Muscle layer of duodenum (tissue), 2 donors: ENCODE results near the gene FBXW10B.
"Not testable (repeated sequence)": the region's sequence is repeated elsewhere in the genome, so short reads cannot be mapped to it uniquely, and the experiment has no call there.

Source experiments
- H3K27ac ChIP-seq: one replicate; pipeline ENCODE4 v1.7.0; 2013; ENCODE audit warnings: mild to moderate bottlenecking, low read length
- H3K27me3 ChIP-seq: one replicate; pipeline ENCODE4 v1.7.0; 2013; ENCODE audit warnings: low read depth, mild to moderate bottlenecking, control low read depth, low read length
- H3K36me3 ChIP-seq, 2 donors: one replicate each; pipeline ENCODE4 v1.7.0; 2013; ENCODE audit warnings: low read length in 2 of 2, control low read depth in 1 of 2, mild to moderate bottlenecking in 1 of 2; ENCODE audit not compliant: insufficient read depth in 2 of 2, control insufficient read depth in 1 of 2
- H3K4me1 ChIP-seq, 2 donors: one replicate each; pipeline ENCODE4 v1.7.0; 2013; ENCODE audit warnings: low read length in 2 of 2, mild to moderate bottlenecking in 2 of 2, control low read depth in 1 of 2, moderate library complexity in 1 of 2; ENCODE audit not compliant: insufficient read depth in 2 of 2, control insufficient read depth in 1 of 2
- H3K4me3 ChIP-seq, 2 donors: one replicate each; pipeline ENCODE4 v1.7.0; 2013; ENCODE audit warnings: low read length in 2 of 2, low read depth in 1 of 2, mild to moderate bottlenecking in 1 of 2
- H3K9me3 ChIP-seq, 2 donors: one replicate each; pipeline ENCODE4 v1.7.0; 2013; ENCODE audit warnings: low read length in 2 of 2, control low read depth in 1 of 2, mild to moderate bottlenecking in 1 of 2; ENCODE audit not compliant: control insufficient read depth in 1 of 2
- donor health status: healthy.

Gene FBXW10B, protein sequence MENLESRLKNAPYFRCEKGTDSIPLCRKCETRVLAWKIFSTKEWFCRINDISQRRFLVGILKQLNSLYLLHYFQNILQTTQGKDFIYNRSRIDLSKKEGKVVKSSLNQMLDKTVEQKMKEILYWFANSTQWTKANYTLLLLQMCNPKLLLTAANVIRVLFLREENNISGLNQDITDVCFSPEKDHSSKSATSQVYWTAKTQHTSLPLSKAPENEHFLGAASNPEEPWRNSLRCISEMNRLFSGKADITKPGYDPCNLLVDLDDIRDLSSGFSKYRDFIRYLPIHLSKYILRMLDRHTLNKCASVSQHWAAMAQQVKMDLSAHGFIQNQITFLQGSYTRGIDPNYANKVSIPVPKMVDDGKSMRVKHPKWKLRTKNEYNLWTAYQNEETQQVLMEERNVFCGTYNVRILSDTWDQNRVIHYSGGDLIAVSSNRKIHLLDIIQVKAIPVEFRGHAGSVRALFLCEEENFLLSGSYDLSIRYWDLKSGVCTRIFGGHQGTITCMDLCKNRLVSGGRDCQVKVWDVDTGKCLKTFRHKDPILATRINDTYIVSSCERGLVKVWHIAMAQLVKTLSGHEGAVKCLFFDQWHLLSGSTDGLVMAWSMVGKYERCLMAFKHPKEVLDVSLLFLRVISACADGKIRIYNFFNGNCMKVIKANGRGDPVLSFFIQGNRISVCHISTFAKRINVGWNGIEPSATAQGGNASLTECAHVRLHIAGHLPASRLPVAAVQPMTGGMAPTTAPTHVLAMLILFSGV

DNA sequence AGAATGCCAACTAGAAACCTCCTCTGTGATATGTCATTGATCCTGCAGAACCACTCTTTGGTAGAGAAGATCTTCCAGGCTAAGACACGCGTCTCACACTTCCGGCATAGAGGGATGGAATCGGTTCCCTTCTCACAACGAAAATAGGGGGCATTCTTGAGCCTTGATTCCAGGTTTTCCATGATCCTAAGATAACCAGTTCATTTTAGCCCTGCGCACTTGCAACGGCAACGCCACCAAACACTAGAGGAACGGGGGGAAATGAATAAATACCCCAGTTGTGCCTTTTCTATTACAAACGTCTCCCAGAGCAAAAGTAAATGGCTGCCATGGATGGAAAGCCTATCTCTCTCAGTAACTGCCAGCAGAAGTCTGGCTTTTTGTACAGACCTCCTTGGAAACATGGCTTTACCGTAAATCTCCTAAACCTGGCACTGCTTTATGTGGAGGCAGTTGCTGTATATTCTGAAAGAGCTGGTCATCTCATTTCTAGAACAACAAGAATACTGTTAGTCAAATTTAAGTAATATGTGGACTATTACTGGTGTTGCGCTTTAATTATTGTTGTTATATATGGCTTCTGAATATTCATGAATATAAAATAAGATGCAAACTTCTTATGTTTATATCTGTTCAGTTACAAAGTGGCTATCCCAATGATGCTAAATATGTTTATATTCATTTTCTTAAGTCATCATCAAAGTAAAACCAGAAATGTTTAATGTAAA, at the start of gene FBXW10B:
FBXW10B (minus strand) TSS at position 374 of the 728 bp plus-strand sequence; CDS start at position 182, 192 bp downstream.
- not testable (repeated sequence) for H3K9me3 ChIP-seq, H3K36me3 ChIP-seq, H3K4me1 ChIP-seq, H3K27me3 ChIP-seq, H3K27ac ChIP-seq
- peak within 1 kb of the TSS in 1 of 2 donors; percentile 24 for H3K4me3 ChIP-seq

DNA sequence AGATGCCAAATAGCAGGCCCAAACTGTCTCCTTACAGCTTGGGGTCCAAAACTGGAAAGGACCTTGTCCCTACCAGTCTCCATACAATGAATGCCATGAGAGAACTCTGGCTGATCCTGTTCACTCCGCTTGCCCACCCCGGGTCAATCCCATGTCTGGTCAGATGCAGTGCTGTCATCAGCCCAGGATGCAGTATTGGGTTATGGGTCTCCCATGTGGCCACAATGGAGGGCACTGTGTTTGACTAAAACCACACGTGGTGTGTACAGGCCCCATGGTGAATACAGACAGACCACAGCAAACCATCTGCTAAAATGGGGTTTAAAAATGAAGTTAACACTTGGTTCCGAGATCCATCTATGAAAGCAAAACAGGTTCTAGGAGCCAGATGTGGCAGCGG, 44.2 kb upstream of the FBXW10B start:
- no peaks in the 10 kb centered on the region for H3K27me3 ChIP-seq
- H3K9me3 ChIP-seq: no peaks in the 10 kb centered on the region
- H3K4me3 ChIP-seq: no peak overlapping the region
- no peak overlapping the region for H3K27ac ChIP-seq
- H3K4me1 ChIP-seq: no peaks in the 10 kb centered on the region
- H3K36me3 ChIP-seq: peaks cover 0 to 10% of the 10 kb centered on the region in 2 donors

DNA sequence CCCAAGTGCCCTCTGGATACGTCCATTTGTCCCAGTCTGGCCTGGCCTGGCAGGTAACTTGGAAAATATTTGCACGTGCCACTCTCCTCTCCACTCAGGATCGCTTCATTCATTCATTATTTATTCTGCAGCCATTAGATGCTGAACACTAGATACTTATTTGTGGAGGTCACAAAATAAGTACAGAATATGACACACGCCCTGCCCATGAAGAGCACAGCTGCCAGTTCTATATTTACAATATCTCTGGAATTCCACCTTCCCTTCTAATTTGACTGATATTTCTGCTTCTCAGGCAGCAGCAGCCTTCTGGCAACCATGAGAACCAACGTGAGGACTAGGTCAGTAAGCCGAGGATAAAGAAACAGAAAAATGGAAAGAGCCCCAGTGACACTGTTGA, 43.7 kb upstream of the FBXW10B start:
- H3K4me1 ChIP-seq: no peaks in the 10 kb centered on the region
- no peaks in the 10 kb centered on the region for H3K9me3 ChIP-seq
- no peak overlapping the region for H3K27ac ChIP-seq
- H3K36me3 ChIP-seq: peaks cover 0 to 10% of the 10 kb centered on the region in 2 donors
- H3K4me3 ChIP-seq: no peak overlapping the region
- H3K27me3 ChIP-seq: no peaks in the 10 kb centered on the region

DNA sequence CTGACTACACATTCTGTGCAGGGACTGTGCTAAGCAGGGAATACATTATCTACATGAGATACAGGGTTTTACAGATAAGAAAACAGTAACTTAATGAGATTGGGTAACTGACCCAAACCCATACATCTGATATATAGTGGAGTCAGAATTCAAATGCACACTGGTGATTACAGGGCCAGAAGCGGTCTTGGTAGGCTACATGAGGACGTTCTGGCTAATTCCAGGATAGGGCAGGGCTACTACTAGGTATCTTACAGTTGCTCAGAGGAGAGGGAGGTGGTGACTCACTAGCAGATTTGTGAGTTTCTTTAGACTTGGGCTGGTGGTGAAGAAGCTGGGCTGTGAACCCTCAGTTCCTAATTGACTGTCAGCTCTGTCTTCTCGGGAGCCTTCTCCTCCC, 43.2 kb upstream of the FBXW10B start:
- Histone ChIP-seq H3K36me3 (peaks cover 0 to 10% of the 10 kb centered on the region in 2 donors), H3K27ac (no peak overlapping the region), H3K27me3 (no peaks in the 10 kb centered on the region), H3K4me3 (no peak overlapping the region), H3K4me1 (no peaks in the 10 kb centered on the region), H3K9me3 (no peaks in the 10 kb centered on the region)

DNA sequence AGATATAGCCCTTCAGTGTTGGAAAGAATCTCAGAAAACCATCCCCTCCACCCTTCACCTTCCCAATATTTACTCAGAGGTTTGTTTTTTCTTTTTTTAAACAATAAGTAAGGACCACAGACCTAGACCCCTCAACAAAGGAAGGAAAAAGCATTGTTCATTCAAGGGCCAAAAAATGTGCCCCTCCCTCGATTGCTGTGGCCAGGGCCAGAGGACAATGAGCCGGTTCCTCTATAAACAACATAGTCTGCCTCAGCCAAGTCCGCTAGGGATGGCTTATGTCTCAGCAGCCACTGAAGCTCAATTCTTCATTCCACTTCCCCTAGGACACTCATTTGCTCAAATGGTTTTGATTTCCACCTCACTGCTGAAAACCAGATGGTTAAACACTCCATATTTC, 40.6 kb upstream of the FBXW10B start:
- no peaks in the 10 kb centered on the region for H3K9me3 ChIP-seq
- H3K27ac ChIP-seq: no peak overlapping the region

DNA sequence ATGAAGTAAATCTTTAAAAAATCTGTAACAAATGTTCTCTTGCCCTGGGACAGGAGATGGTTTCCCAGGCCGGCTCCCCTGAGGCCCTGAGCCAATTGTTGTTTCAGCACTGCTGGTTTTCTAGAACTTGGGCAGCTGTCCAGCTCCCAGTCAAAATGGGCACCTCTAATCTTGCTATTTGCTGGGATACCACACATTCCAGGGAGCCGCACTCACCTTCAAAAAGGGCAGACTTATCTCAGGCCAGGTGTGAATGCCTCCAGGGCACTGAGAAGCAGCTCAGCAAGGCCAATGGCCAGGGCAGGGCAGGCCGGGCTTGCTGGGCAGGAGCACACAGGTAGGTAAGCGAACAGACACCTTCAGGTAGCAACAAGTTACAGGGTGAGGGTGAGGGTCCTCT, 40.2 kb upstream of the FBXW10B start:
- H3K4me3 ChIP-seq: no peak overlapping the region
- peaks cover 0 to 6% of the 10 kb centered on the region in 2 donors for H3K36me3 ChIP-seq
- H3K4me1 ChIP-seq: no peaks in the 10 kb centered on the region

More for the DNA sequence above, 40.6 kb upstream of the FBXW10B start:
- Histone ChIP-seq H3K36me3 (peaks cover 0 to 10% of the 10 kb centered on the region in 2 donors), H3K27me3 (no peaks in the 10 kb centered on the region), H3K4me3 (no peak overlapping the region), H3K4me1 (no peaks in the 10 kb centered on the region)

DNA sequence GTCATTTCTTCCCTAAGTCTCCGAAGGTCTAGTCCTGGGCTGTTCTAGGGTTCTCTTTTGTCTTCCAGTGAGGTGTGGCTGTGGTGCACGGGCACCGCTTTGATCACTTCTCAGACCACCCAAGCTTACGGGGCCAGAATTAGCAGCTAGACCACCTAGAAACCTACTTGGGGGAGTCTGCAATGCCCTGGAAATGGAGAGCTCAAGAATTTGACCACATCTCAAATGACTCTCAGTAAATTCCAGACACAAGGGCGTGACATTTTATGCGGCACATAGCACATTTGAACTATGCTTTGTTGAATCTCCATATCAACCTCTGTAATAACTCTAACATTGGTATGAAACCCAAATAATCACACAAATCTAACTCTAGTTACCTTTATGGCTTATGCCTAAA, 39.7 kb upstream of the FBXW10B start:
- no peaks in the 10 kb centered on the region for H3K4me1 ChIP-seq
- H3K27ac ChIP-seq: no peak overlapping the region
- no peaks in the 10 kb centered on the region for H3K27me3 ChIP-seq
- peaks cover 0 to 1% of the 10 kb centered on the region in 2 donors for H3K36me3 ChIP-seq
- no peaks in the 10 kb centered on the region for H3K9me3 ChIP-seq
- H3K4me3 ChIP-seq: no peak overlapping the region

More for the DNA sequence above, 40.2 kb upstream of the FBXW10B start:
- Histone ChIP-seq H3K9me3 (no peaks in the 10 kb centered on the region), H3K27ac (no peak overlapping the region), H3K27me3 (no peaks in the 10 kb centered on the region)

DNA sequence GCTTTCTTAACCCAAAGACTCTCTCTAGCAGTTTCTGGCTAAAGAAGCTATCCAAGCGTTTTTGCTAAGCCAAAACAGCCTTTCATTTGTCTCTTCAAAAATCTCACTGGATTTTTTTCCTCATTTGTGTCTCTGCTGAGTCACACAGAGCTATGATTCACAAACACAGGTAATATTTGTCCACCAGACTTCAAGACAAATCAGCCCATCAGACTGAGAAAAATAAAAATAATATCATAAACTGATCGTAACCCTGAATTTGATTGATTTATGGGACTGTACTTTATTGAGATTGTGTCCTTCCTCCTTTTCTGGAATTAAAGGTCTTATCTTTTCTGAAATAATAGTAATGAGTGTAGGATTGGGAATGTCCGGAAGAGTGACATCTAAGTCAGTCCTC, 38.8 kb upstream of the FBXW10B start:
- no peak overlapping the region for H3K27ac ChIP-seq

DNA sequence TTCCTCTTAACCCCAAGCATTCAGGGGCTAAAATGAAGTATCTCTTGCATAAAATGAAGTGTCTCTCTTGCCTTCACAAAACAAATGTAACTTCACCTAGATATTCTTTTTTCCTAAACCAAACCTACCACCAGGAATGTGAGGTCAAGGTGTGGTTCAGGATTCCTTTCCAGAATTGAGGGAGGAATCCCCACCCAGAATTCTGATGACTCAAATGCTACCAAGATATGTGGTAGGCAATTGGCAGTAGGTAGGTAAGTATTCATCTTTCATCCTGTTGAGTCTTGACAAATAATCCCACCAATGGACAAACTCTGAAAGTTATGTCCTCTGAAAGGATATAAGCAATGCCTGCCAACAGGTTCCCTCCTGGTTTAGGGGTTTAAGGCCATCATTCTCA, 38.4 kb upstream of the FBXW10B start:
- H3K4me3 ChIP-seq: no peak overlapping the region
- no peaks in the 10 kb centered on the region for H3K36me3 ChIP-seq
- no peaks in the 10 kb centered on the region for H3K27me3 ChIP-seq
- H3K9me3 ChIP-seq: no peaks in the 10 kb centered on the region
- H3K4me1 ChIP-seq: no peaks in the 10 kb centered on the region
- H3K27ac ChIP-seq: no peak overlapping the region

More for the DNA sequence above, 38.8 kb upstream of the FBXW10B start:
- Histone ChIP-seq H3K4me1 (no peaks in the 10 kb centered on the region), H3K9me3 (no peaks in the 10 kb centered on the region), H3K36me3 (no peaks in the 10 kb centered on the region), H3K27me3 (no peaks in the 10 kb centered on the region), H3K4me3 (no peak overlapping the region)

DNA sequence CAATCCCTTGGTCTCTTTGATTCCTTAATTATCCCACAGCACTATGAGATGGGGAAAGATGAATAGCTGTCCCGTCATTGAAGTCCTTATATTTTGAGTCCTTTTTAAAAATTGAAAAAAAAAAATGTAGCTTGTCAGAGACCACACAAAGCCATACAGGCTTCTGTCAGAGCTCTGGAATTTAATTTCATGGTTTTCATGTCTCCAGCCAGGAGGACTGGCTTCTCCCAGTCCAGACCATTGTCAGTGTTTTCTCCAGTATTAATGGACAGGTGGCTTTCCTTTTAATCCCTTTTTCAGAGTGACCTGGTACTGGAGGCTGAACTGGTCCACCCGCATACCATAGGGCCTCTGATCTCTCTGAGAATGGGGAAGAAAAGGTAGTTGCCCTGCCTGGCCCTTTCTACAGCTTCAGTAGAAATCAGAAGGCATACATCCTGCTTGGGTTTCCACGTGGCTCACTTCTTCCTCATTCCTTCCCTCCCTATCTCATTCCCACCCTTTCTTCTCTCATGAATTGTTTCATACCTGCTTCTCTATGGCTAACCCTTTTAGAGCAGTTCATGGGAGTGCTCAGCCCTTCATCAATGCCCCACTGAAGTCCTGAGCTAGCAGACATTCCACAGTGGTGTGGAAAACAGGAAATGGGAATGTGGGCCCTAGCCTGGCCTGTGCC, 35.5 kb upstream of the FBXW10B start:
- Histone ChIP-seq H3K36me3 (no peaks in the 10 kb centered on the region), H3K27me3 (no peaks in the 10 kb centered on the region), H3K9me3 (no peaks in the 10 kb centered on the region), H3K27ac (no peak overlapping the region), H3K4me3 (no peak overlapping the region), H3K4me1 (peaks cover 0 to 13% of the 10 kb centered on the region in 2 donors)

DNA sequence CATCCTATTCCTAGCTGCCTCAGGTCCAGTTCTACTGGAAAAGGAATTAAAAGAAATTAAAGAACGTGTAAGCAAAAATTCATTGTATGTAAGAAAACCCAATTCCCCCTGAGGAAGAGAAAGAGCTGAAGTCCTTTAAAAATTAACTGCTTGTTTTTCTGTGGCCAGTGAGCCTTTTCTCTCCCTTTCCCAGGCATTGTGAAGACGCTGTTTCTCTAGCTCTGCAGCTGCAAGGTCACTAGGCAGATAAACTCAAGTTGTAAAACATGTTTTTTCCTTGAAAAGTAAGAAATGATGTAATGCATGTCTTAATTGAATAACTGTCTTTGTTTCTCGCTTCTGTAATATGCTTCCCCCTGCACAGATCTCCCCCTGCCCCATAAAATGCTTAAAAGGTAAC, 34.9 kb upstream of the FBXW10B start:
- not testable (repeated sequence) for H3K36me3 ChIP-seq, H3K4me3 ChIP-seq, H3K27ac ChIP-seq, H3K27me3 ChIP-seq, H3K9me3 ChIP-seq
- H3K4me1 ChIP-seq: peaks cover 0 to 13% of the 10 kb centered on the region in 2 donors
